ENCODE data around the gene ARHGAP21.

Gene ARHGAP21

DNA sequence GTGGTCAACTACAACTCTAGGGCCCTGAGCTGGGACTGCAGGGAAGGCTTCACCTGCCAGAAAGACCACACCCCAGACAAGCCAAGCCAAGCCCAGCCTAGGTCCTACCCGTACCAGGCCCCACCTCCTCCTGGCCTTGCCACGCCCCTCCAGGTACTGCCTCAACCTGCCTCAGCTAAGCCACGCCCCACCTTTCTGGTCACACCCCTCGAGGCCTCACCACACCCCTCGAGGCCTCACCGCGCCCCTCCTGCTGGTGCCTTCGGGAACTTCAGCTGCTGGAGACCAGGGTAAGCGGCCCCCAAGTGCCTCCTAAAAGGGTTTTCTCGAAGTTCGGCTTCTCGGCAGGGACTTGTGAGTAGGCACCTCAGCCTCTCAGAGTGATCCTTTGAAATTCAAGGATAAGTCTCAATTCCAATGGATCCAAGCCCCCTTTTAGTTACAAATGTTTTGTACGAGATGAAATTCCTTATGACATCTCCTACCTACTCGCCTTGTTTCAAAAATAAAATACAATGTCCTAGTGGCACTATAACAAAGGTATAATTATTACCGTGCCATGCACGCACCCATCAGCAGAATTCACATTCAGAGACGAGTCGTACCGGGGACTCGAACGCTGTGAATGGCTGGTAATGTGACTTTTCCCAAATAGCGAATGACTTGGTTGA, 171.2 kb downstream of the ARHGAP21 start:
- no peak overlapping the region for H3K4me3 ChIP-seq (ENCODE audit: low read length)
- TF ChIP-seq, protein P1, sequence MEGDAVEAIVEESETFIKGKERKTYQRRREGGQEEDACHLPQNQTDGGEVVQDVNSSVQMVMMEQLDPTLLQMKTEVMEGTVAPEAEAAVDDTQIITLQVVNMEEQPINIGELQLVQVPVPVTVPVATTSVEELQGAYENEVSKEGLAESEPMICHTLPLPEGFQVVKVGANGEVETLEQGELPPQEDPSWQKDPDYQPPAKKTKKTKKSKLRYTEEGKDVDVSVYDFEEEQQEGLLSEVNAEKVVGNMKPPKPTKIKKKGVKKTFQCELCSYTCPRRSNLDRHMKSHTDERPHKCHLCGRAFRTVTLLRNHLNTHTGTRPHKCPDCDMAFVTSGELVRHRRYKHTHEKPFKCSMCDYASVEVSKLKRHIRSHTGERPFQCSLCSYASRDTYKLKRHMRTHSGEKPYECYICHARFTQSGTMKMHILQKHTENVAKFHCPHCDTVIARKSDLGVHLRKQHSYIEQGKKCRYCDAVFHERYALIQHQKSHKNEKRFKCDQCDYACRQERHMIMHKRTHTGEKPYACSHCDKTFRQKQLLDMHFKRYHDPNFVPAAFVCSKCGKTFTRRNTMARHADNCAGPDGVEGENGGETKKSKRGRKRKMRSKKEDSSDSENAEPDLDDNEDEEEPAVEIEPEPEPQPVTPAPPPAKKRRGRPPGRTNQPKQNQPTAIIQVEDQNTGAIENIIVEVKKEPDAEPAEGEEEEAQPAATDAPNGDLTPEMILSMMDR (conservative IDR thresholded peaks at IDR 0.05; ENCODE audit: low read depth, low read length): peak; percentile 52
- no peak for DNase-seq (ENCODE audit: low read depth)

DNA sequence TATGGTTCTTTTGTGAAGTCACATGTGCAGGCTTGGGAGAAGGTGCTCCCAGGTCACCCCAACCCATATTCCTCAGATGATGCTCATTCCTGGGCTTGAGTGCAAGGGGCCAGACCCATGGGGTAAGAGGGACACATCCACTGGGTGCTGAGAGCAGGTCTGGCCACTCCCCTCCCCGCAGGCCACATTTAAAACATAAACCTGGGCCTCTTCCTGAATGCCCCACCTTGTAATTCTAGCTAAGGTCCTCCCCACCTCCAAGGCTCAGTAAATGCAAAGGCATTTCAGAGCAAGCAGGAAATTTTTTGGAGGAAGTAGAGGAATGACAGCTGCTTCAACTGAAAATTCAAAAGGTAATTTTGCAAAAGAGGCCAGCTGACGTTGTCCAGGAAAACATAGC, 172.5 kb downstream of the ARHGAP21 start:
- TF ChIP-seq, protein P1 (conservative IDR thresholded peaks at IDR 0.05; ENCODE audit: low read depth, low read length): no peak
- no peak overlapping the region for H3K4me3 ChIP-seq (ENCODE audit: low read length)
- DNase-seq (ENCODE audit: low read depth): no peak

DNA sequence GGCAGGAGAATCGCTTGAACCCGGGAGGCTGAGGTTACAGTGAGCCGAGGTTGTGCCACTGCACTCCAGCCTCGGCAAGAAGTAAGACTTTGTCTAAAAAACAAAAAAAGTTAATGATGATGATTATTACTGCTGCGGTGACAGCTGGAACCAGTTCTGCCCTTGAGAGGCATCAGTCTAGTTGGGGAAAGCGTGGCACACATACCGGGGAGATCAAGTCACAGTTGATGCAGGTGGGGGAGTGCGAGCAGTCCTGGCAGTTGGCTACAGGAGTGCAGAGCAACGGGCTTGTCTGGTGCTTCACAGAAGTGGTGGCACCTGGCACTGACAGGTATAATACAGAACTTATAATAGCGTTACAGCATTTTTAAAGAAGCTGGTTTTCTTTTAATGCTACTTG, 173.0 kb downstream of the ARHGAP21 start:
- H3K4me3 ChIP-seq (ENCODE audit: low read length): no peak overlapping the region
- DNase-seq (ENCODE audit: low read depth): no peak
- TF ChIP-seq, protein P1 (conservative IDR thresholded peaks at IDR 0.05; ENCODE audit: low read depth, low read length): no peak

DNA sequence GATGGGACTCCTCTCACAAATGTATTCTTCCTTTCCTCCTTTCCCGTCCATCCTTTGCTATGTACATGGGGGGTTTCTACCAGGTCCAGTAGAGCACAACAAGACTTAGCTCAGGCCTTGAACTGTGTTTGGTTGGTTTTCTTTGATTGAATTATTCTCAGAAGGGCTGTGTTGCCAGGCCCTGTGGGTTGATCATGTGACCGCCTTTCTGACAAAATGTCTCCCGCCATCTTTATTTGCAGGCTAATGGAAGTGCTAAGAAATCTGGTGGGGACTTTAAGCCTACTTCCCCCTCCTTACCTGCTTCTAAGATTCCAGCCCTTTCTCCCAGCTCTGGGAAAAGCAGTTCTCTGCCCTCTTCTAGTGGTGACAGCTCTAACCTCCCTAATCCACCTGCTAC, 178.1 kb downstream of the ARHGAP21 start:
- TF ChIP-seq, protein P1 (conservative IDR thresholded peaks at IDR 0.05; ENCODE audit: low read depth, low read length): no peak
- H3K4me3 ChIP-seq (ENCODE audit: low read length): no peak overlapping the region
- no peak for DNase-seq (ENCODE audit: low read depth)

DNA sequence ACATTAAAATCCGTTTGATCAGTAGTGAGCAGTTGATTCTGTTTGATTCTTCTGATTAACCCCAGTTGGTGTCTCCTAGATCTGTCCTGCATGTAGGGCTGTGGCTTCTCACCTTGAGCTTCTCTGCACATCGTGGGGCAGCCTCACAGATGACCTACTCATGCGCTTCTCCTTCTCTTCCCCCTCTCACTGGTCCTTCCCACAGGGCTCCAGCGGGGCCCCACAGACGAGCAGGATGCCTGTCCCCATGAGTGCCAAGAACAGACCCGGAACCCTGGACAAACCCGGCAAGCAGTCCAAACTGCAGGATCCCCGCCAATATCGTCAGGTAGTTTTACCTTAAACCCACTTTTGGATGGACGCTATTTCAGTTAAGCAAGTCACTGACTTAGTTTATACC, 178.9 kb downstream of the ARHGAP21 start:
- DNase-seq (ENCODE audit: low read depth): no peak
- no peak overlapping the region for H3K4me3 ChIP-seq (ENCODE audit: low read length)
- TF ChIP-seq, protein P1 (conservative IDR thresholded peaks at IDR 0.05; ENCODE audit: low read depth, low read length): no peak

DNA sequence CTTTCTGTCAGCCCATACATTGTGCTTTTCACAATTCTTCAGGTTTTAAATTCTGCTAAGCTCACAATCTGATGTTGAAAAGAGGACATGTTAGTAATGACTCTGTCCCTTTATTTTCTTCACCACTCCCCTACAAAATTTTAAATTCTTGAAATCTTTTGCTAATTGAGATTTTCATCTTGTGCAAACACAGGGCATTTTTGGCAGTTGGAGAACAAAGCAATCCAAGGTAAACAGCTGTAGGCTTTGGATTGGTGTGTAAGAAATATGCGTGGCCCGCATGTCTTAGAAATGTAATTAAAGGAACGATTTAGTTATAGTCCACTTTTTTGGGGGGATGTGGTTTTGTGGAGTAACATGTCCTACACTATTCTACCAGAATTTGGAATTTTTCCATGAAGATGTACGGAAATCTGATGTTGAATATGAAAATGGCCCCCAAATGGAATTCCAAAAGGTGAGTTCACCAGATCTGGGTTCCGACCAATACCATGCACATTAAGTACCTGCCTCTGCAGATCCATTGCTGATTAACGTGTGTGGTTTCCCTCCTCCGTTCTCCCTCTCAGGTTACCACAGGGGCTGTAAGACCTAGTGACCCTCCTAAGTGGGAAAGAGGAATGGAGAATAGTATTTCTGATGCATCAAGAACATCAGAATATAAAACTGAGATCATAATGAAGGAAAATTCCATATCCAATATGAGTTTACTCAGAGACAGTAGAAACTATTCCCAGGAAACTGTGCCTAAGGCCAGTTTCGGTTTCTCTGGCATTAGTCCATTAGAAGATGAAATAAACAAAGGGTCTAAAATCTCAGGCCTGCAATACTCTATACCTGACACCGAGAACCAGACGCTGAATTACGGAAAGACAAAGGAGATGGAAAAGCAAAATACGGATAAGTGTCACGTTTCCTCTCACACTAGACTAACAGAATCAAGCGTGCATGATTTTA, 181.1 kb downstream of the ARHGAP21 start:
- TF ChIP-seq, protein P1 (conservative IDR thresholded peaks at IDR 0.05; ENCODE audit: low read depth, low read length): no peak
- H3K4me3 ChIP-seq (ENCODE audit: low read length): no peak overlapping the region
- DNase-seq (ENCODE audit: low read depth): no peak
